Kidney epithelial cell (primary cell): ENCODE results near the gene NQO1. TPM values are rescaled to one million over a fixed set of nuclear protein-coding genes. Genes with fewer than 3 reads are reported as not detected.

Experiments
- DNase-seq: peaks from one replicate; pipeline ENCODE4 v3.0.0-alpha.2; 2010; ENCODE audit warnings: low read depth
- H3K27me3 ChIP-seq: 2 replicates; pipeline ENCODE4 v1.6.0; 2011; ENCODE audit warnings: low read length; ENCODE audit not compliant: control insufficient read depth, insufficient read depth
- H3K36me3 ChIP-seq: 2 replicates; pipeline ENCODE4 v1.5.1; 2011; ENCODE audit warnings: low read length; ENCODE audit not compliant: control insufficient read depth, insufficient read depth
- H3K4me3 ChIP-seq: 2 replicates; pipeline ENCODE4 v1.5.1; 2011; ENCODE audit warnings: low read depth, mild to moderate bottlenecking, control low read depth, low read length
- total RNA-seq: library from RNA; depleted of rRNA; stranded (reverse); fragments of >200 nt; gene quantifications from 2 replicates; pipeline ENCODE4 v1.2.3, GENCODE V29; 2015
- TF ChIP-seq, protein P1 (sequence below): IDR thresholded peaks from 2 replicates; pipeline ENCODE4 v1.5.1; 2011; ENCODE audit warnings: mild to moderate bottlenecking, moderate library complexity, low read length, control low read depth, inconsistent platforms; ENCODE audit not compliant: insufficient read depth, poor library complexity, severe bottlenecking

Gene NQO1
- total RNA-seq: 38.7 and 72.7 TPM in 2 replicates

DNA sequence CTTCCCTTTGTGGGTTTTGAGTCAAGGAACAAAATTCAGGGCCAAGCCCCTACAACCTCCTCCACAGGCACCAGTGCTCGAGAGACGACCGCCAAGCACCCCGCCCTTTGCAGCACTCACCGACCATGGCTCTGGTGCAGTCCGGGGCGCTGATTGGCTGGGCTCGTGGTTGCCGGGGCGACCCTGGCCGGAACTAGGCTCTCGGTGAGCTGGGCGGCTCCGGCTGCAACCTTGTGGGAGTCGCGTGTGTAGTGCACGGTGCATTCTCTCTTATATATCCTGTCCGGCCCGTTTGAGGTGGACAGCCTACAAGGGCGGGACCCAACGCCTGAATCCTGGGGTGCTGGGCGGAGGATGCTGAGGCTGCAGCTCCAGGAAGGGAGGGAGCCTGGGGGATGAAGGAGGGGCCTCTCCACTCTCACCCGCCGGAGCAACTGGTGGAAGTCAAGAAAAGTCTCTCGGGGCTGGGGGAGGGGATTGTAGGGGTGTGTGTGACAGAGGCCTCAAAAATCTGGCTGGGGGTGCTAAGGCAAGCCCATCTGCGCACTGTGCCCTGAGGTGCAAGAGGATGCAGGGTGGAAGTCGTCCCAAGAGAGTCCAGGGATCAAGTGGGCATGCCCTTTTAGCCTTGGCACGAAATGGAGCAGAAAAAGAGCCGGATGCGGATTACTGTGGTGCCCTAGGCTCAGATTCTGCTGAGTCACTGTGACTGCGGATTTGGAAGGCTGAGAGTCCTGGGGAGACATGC lies at the start of gene NQO1:
Gene NQO1 (minus strand): TSS at position 248 of the 748 bp plus-strand sequence. CDS start 121 bp downstream, at position 127.
- TF ChIP-seq, protein P1, sequence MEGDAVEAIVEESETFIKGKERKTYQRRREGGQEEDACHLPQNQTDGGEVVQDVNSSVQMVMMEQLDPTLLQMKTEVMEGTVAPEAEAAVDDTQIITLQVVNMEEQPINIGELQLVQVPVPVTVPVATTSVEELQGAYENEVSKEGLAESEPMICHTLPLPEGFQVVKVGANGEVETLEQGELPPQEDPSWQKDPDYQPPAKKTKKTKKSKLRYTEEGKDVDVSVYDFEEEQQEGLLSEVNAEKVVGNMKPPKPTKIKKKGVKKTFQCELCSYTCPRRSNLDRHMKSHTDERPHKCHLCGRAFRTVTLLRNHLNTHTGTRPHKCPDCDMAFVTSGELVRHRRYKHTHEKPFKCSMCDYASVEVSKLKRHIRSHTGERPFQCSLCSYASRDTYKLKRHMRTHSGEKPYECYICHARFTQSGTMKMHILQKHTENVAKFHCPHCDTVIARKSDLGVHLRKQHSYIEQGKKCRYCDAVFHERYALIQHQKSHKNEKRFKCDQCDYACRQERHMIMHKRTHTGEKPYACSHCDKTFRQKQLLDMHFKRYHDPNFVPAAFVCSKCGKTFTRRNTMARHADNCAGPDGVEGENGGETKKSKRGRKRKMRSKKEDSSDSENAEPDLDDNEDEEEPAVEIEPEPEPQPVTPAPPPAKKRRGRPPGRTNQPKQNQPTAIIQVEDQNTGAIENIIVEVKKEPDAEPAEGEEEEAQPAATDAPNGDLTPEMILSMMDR: no peak
- Histone ChIP-seq H3K36me3 (no peaks in the 10 kb centered on the region), H3K4me3 (peak within 1 kb of the TSS; percentile 47), H3K27me3 (no peaks in the 10 kb centered on the region)
- peak; percentile 79 for DNase-seq

DNA sequence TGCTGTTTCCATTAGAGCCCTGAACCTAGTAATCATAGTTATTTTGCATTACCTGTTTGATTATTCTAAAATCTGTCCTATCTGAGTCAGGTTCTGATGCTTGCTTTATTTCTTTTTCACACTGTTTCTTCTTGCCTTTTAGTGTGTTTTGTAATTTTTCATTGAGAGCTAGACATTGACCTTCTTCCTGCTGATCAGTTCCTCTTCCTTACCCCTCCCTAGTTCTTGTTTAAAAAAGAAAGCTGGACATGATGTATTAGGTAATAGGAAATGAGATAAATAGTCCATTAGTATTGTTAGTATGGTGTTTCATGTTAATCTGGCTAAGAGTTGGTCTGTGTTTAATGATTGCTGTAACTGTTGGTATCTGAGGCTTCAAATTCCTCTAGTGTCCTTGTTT lies 49.2 kb upstream of the NQO1 start:
- TF ChIP-seq, protein P1: no peak
- no peak overlapping the region for H3K4me3 ChIP-seq

DNA sequence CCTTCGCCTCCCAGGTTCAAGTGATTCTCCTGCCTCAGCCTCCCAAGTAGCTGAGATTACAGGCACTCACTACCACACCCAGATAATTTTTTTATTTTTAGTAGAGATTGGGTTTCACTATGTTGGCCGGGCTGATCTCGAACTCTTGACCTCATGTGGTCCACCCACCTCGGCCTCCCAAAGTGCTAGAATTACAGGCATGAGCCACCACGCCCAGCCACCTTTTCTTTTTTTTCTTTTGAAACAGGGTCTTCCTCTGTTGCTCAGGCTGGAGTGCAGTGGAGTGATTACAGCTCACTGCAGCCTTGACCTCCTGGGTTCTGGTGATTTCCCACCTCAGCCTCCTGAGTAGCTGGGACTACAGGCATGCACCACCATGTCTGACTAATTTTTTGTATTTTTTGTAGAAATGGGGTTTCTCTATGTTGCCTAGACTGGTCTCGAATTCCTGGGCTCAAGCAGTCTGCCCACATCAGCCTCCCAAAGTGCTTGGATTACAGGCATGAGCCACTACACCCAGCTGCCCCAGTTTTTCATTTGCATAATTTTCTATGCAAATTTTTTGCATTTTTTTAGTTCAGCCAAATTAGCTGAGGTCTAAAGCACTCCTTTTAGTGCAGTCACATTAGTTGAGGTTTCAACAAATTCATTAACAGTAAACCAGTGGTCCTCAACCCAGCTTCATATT lies 47.0 kb upstream of the NQO1 start:
- H3K36me3 ChIP-seq: no peaks in the 10 kb centered on the region
- DNase-seq: no peak
- TF ChIP-seq, protein P1: no peak
- no peaks in the 10 kb centered on the region for H3K27me3 ChIP-seq
- H3K4me3 ChIP-seq: no peak overlapping the region

More for the DNA sequence above, 49.2 kb upstream of the NQO1 start:
- DNase-seq: no peak
- no peaks in the 10 kb centered on the region for H3K27me3 ChIP-seq
- no peaks in the 10 kb centered on the region for H3K36me3 ChIP-seq

DNA sequence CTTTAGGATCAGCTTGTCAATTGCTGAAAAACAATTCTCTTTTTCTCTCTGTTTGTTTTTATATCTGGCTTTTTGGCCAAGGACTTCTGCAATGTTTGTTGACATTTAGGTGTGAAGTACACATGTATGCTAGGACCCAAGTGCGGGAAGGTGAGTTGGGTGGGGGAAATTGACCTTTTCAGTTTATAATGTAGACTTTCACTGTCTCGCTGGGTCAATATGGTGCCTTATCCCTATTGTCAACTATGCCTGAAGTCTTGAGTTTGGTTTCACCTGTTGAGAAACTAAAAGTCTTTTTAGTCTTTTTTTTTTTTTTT lies 45.2 kb upstream of the NQO1 start:
- Histone ChIP-seq H3K36me3 (no peaks in the 10 kb centered on the region), H3K4me3 (no peak overlapping the region), H3K27me3 (no peaks in the 10 kb centered on the region)
- no peak for DNase-seq
- TF ChIP-seq, protein P1: no peak

DNA sequence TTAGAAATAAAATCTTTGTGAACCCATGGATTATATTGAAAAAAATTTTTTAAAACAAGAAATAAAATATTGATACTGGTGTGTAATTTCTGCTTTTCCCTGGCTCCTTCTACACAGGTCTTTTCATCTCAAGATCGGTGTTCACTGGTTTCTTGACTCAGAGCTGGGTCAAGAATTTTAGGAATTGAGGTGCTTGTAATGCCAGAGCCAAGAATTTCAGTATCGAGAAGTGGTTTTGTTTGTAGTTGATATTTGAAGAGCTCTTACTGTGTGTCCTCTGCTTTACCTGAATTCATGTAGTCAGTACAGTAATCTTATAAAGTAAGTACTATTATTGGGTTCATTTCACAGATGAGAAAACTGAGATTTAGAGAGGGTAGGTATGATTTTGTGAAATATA lies 43.0 kb upstream of the NQO1 start:
- TF ChIP-seq, protein P1: no peak
- Histone ChIP-seq H3K4me3 (no peak overlapping the region), H3K36me3 (no peaks in the 10 kb centered on the region), H3K27me3 (no peaks in the 10 kb centered on the region)
- DNase-seq: no peak
